Measurements from ENCODE around the gene TPX2.

The TPX2 gene

GRCh38 chr20:31803552-31804291 is 64.6 kb downstream of the TPX2 start:
- DNase-seq (ENCODE audit: low read depth): no peak
- no peak for TF ChIP-seq CTCF (conservative IDR thresholded peaks at IDR 0.05; ENCODE audit: low read depth, low read length)
- H3K4me3 ChIP-seq (ENCODE audit: low read length): no peak overlapping the region

DNA sequence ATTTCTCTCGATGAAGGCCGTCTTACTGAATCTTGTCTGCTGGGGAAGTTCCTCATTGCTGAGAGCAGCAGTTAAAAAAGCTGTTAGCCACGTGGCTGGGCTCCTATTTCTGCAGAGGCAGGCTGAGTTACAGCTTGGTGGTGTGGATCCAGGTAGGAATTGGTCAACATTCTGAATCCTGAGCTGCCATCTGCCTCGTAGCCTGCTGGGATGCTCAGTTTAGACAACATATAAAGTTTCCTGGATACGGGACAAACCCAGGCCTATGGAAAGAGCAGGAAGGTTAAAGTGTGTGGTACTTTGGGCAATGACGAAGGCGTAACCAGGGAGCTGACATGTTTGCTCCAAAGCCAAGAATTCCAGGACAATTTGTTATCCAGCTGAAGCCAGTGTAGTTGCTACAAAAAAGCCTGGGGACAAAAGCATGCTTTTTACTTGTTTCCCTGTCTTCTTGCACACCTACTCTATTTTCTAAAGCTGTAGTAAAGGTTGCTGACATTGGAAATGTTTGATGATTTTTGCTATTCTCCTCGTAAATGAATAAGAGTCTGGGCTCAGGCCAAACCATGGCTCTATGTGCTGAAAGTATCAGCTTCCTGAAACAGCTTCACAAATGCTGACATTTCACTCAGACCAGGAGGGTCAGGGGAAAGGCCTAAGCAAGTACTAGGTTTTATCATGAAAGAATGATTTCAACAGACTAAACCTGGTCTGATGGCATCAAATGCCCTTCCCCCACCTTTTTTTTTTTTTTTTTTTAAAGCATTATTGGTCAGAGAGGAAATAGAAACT is 67.7 kb downstream of the TPX2 start:
- no peak overlapping the region for H3K4me3 ChIP-seq (ENCODE audit: low read length)
- no peak for TF ChIP-seq CTCF (conservative IDR thresholded peaks at IDR 0.05; ENCODE audit: low read depth, low read length)
- DNase-seq (ENCODE audit: low read depth): no peak

DNA sequence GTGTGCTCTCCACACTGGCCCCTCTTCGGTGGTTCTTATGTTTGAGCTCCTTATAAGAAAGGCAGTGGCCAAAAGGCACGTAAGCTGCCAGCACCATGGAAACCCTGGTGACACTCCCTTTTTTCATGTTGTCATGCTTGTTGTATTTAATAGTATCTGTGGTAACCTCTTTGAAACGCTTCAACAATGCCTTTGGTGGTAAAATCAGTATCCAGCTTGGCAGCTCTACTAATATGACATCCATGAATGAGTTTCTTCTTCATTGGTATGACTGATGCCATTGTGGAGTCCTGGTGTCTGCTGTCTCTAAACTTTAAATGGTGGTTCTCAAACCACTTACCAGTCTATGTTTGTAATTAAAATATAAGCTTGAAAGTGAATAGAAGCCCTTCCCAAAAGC is 69.4 kb downstream of the TPX2 start:
- H3K4me3 ChIP-seq (ENCODE audit: low read length): no peak overlapping the region
- no peak for DNase-seq (ENCODE audit: low read depth)
- no peak for TF ChIP-seq CTCF (conservative IDR thresholded peaks at IDR 0.05; ENCODE audit: low read depth, low read length)

- TF ChIP-seq CTCF (conservative IDR thresholded peaks at IDR 0.05; ENCODE audit: low read depth, low read length): no peak
- no peak overlapping the region for H3K4me3 ChIP-seq (ENCODE audit: low read length)
- no peak for DNase-seq (ENCODE audit: low read depth)
Observed at GRCh38 chr20:31809661-31810060, 70.6 kb downstream of the TPX2 start.

DNA sequence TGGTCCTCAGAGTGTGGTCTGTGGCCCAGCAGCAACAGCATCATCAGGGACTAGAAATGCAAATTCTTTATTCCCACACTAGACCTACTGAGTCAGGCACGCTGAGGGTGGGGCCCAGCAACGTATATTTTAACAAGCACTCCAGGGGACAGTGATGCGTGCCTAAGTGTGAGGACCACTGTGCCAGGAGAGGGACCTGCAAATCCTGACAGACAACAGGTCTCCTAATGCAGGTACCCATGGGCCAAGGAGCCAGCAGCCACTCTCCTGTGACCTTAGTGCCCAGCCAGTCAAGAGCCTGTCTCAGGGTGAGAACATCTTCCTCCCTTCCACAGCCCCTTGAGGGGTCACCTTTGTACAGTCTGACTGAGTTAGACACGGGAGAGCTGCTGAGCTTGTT is 72.1 kb downstream of the TPX2 start:
- no peak for DNase-seq (ENCODE audit: low read depth)
- H3K4me3 ChIP-seq (ENCODE audit: low read length): no peak overlapping the region
- TF ChIP-seq CTCF (conservative IDR thresholded peaks at IDR 0.05; ENCODE audit: low read depth, low read length): no peak

DNA sequence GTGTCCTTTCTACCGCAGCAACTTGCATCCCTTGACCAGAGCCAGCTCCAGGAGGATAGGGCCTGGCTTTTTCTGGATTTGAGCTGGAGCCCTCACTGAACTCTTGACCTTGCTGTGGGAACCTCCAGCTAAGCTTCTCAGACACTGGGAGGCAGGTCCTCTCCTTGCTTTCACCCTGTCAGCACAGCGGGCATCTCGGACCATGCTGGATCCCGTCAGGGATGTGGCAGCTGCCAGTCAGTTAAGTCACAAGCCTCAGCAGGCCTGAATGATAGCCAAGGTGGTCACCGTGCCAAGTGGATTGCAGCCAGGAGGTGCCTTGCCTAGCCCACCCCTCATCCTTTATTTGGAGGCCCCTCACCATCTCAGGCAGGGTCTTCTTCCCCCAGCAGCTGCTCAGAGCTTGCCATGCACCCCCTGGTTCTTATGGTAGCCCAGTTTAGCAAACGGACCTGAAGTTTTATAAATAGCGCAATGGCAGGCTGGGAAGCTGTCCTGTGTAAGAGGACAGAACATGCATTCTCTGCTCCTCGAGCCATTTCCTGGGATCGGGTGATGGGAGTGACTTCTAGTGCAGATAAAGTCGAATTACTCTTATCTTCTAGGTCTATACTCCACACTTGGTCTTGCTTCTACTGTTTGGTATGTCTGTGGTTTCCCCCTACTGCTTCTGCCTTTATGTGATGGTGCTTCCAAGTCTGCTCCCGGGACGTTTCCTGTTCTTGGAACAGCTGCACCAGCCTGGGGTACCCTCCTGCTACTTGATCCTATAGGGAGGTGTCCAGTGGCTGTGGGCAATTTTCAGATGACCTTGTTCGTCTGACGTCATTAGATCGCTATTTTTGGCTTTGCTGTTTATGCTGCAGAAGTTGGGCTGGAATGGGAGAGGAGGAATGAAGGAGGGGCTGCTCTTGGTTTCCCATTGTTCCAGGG is 73.0 kb downstream of the TPX2 start:
- TF ChIP-seq CTCF (conservative IDR thresholded peaks at IDR 0.05; ENCODE audit: low read depth, low read length): no peak
- H3K4me3 ChIP-seq (ENCODE audit: low read length): no peak overlapping the region
- DNase-seq (ENCODE audit: low read depth): peak; percentile 38

Measured in retinal pigment epithelial cell (primary cell).